Osteoblast (primary cell): ENCODE results near the gene HSPBP1. TPM values are rescaled to one million over a fixed set of nuclear protein-coding genes. Genes with fewer than 3 reads are reported as not detected.

ENCODE experiments used
- DNase-seq: peaks from one replicate; pipeline ENCODE4 v3.0.0; 2011; ENCODE audit warnings: low spot score, mixed read lengths; ENCODE audit not compliant: insufficient read length; ENCODE audit errors: missing footprints
- H2AFZ ChIP-seq: 2 replicates; pipeline ENCODE4 v1.6.0; 2011; ENCODE audit warnings: mild to moderate bottlenecking, low read length
- H3K27ac ChIP-seq: 2 replicates; pipeline ENCODE4 v1.5.1; 2011; ENCODE audit warnings: mild to moderate bottlenecking, low read depth, low read length, moderate library complexity
- H3K27me3 ChIP-seq: 2 replicates; pipeline ENCODE4 v1.6.0; 2012; ENCODE audit warnings: mild to moderate bottlenecking, control low read depth, inconsistent platforms, low read length, moderate library complexity; ENCODE audit not compliant: insufficient read depth
- H3K36me3 ChIP-seq: 2 replicates; pipeline ENCODE4 v1.5.1; 2011; ENCODE audit warnings: mild to moderate bottlenecking, low read length, control low read depth, moderate library complexity; ENCODE audit not compliant: insufficient read depth
- H3K4me1 ChIP-seq: 2 replicates; pipeline ENCODE4 v1.5.1; 2011; ENCODE audit warnings: mild to moderate bottlenecking, low read length, control low read depth, moderate library complexity; ENCODE audit not compliant: insufficient read depth
- H3K4me2 ChIP-seq: 2 replicates; pipeline ENCODE4 v1.6.0; 2011; ENCODE audit warnings: mild to moderate bottlenecking, low read length; ENCODE audit not compliant: insufficient read depth
- H3K4me3 ChIP-seq: fragments of 200-600 bp; sonication (generic); 3 replicates; pipeline ENCODE4 v1.5.1; 2012; ENCODE audit warnings: mild to moderate bottlenecking, low read length, inconsistent platforms; ENCODE audit not compliant: insufficient read depth
- H3K79me2 ChIP-seq: 2 replicates; pipeline ENCODE4 v1.6.0; 2012; ENCODE audit warnings: mild to moderate bottlenecking, low read length, control low read depth, inconsistent platforms; ENCODE audit not compliant: insufficient read depth
- H3K9me3 ChIP-seq: 2 replicates; pipeline ENCODE4 v1.5.1; 2011; ENCODE audit warnings: low read depth, low read length, control low read depth
- H4K20me1 ChIP-seq: 2 replicates; pipeline ENCODE4 v1.6.0; 2012; ENCODE audit warnings: mild to moderate bottlenecking, low read length, control low read depth; ENCODE audit not compliant: insufficient read depth
- CTCF ChIP-seq: IDR thresholded peaks from 2 replicates; pipeline ENCODE4 v1.5.1; 2011; ENCODE audit warnings: mild to moderate bottlenecking, low read depth, low read length, moderate library complexity; ENCODE audit errors: extremely low read depth
- total RNA-seq: library from RNA; depleted of rRNA; stranded (reverse); fragments of >200 nt; gene quantifications from 2 replicates; pipeline ENCODE4 v1.2.3, GENCODE V29; 2012

HSPBP1 gene
- total RNA-seq, 1 donor = 26.4 TPM

DNA sequence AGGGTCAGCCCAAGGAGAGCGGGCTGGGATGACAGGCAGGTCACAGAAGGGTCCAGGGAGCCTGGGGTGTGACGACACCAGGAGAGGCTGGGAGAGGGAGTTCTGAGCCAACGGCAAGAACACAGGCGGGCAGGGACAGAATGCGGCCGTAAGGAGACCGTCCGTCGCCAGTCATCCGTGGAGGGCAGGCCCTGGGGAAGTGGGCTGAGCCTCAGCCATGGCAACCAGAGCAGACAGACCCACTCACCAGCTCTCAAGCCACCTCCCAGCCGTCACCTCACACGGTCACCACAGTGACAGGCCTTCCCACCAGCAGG is 47.7 kb downstream of the HSPBP1 start:
- H4K20me1 ChIP-seq = peaks cover 18% of the 10 kb centered on the region
- H3K4me1 ChIP-seq = no peaks in the 10 kb centered on the region
- H3K27ac ChIP-seq = no peak overlapping the region
- H3K4me2 ChIP-seq = no peak overlapping the region
- peaks cover 48% of the 10 kb centered on the region for H3K36me3 ChIP-seq
- no peak overlapping the region for H3K4me3 ChIP-seq
- no peak for TF ChIP-seq CTCF
- H3K27me3 ChIP-seq = no peaks in the 10 kb centered on the region
- DNase-seq = peak; percentile 43
- H2AFZ ChIP-seq = no peak overlapping the region
- H3K79me2 ChIP-seq = no peaks in the 10 kb centered on the region
- no peaks in the 10 kb centered on the region for H3K9me3 ChIP-seq

- Histone ChIP-seq H2AFZ (no peak overlapping the region), H3K79me2 (no peaks in the 10 kb centered on the region), H3K27me3 (no peaks in the 10 kb centered on the region), H4K20me1 (peaks cover 22% of the 10 kb centered on the region), H3K4me3 (no peak overlapping the region), H3K9me3 (no peaks in the 10 kb centered on the region), H3K4me1 (no peaks in the 10 kb centered on the region), H3K36me3 (peaks cover 48% of the 10 kb centered on the region), H3K27ac (no peak overlapping the region), H3K4me2 (no peak overlapping the region)
- peak; percentile 85 for DNase-seq
- no peak for TF ChIP-seq CTCF
Measured at GRCh38 chr19:55231391-55232285, 48.3 kb downstream of the HSPBP1 start.

- TF ChIP-seq CTCF = no peak
- Histone ChIP-seq H3K27me3 (no peaks in the 10 kb centered on the region), H3K4me3 (no peak overlapping the region), H3K4me1 (no peaks in the 10 kb centered on the region), H3K36me3 (peaks cover 43% of the 10 kb centered on the region), H2AFZ (no peak overlapping the region), H4K20me1 (peaks cover 24% of the 10 kb centered on the region), H3K9me3 (no peaks in the 10 kb centered on the region), H3K27ac (no peak overlapping the region), H3K79me2 (no peaks in the 10 kb centered on the region), H3K4me2 (no peak overlapping the region)
- peak; percentile 36 for DNase-seq
Measured at GRCh38 chr19:55230780-55231179, 49.1 kb downstream of the HSPBP1 start.

- Histone ChIP-seq H2AFZ (no peak overlapping the region), H3K36me3 (peaks cover 43% of the 10 kb centered on the region)
Measured at GRCh38 chr19:55230329-55230728, 49.6 kb downstream of the HSPBP1 start.

More at GRCh38 chr19:55230329-55230728, 49.6 kb downstream of the HSPBP1 start:
- TF ChIP-seq CTCF = no peak
- no peaks in the 10 kb centered on the region for H3K9me3 ChIP-seq
- DNase-seq = no peak
- H4K20me1 ChIP-seq = peaks cover 27% of the 10 kb centered on the region
- H3K27ac ChIP-seq = no peak overlapping the region
- H3K4me2 ChIP-seq = no peak overlapping the region
- no peak overlapping the region for H3K4me3 ChIP-seq
- H3K79me2 ChIP-seq = no peaks in the 10 kb centered on the region
- no peaks in the 10 kb centered on the region for H3K27me3 ChIP-seq
- no peaks in the 10 kb centered on the region for H3K4me1 ChIP-seq
